HG03521 (cell line): ENCODE results near the gene STARD9.
"Not testable (repeated sequence)": the region's sequence is repeated elsewhere in the genome, so short reads cannot be mapped to it uniquely, and the experiment has no call there.

Experiments used
- ATAC-seq: cut with Tn5 transposase; IDR thresholded peaks from one replicate; pipeline ENCODE4 v1.9.1; 2021; ENCODE audit warnings: mild to moderate bottlenecking, moderate library complexity; ENCODE audit not compliant: unreplicated experiment

Gene STARD9

DNA sequence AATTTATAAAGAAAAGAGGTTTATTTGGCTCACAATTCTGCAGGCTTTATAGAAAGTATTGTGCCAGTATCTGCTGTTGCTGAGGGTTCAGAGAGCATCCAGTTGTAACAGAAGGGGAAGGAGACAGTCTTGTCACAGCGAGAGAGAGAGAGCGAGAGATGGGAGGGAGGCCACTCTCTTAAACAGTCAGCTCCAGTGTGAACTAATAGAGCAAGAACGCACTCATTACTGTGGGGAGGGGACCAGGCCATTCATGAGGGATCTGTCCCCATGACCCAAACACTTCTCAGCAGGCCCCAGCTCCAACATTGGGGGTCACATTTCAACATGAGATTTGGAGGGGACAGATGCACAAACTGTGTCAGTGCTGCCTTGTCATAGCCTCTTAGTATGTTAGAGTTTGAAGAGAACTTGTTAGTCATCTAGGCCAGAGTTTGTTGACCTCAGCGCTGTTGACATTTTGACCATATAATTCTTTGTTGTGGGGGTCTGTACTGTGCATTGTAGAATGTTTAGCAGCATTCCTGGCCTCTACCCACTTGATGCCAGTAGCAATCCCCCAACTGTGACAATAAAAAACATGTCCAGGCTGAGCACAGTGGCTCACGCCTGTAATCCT, 15.3 kb downstream of the STARD9 start:
- ATAC-seq, result no peak

DNA sequence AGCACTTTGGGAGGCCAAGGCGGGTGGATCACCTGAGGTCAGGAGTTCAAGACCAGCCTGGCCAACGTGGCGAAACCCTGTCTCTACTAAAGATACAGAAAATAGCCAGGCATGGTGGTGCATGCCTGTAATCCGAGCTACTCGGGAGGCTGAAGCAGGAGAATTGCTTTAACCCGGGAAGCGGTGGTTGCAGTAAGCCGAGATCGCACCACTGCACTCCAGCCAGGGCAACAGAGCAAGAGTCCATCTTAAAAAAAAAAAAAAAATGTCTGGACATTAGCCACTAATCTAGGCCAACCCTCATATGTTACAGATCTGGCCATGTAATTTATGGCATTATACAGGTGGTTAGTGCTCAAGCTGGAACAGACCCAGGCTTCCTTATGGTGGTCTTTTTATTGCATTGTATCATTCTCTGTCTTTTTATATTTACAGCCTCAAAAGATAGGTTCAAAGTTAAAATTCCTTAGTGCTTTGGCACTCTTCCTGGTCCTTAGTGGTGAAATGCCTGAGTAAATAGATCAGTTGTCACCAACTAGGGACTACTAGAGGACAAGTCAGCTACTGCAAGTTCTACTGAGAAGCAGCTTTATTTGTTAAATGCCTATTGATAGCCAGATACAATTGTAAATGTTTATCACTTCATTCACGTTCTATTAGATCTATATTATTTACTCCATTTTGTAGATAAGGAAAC, 16.0 kb downstream of the STARD9 start:
- ATAC-seq, result no peak

DNA sequence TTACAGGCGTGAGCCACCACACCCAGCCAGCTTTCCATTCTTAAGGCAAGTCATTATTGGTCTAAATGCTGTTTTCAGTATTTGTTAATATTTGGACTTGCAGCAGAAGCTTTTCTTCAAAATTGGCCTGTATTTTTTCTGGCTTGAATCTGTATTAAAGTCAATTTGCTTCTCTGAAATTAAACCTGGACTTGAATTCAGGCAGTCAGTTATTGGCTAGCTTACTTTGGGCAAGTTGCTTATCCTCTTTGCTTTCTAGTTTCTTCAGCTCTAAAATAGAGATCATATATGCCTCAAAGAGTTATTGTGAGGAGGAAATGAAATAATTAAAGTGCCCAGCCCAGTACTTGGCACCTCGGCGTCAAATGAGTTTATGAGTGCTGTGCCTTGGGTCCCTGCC, 17.3 kb downstream of the STARD9 start:
- no peak for ATAC-seq

DNA sequence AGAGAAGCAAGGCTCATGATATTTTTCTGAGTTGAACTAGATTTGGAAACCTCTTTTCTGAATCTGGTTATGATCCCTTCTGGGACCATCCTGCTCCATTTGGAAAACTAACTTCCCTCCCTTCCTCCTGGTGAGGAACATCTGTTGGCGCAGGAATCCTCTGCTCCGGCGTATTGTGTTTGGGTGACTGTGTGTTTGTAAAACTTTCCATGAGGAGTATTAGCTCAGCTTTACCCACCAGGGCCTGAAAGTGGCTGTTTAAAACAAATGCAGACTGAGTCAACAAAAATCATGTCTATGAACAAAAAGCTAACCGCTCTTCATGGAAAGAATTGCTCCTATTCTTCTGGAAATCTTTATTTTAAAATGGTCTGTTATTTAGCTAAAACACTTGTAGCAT, 17.7 kb downstream of the STARD9 start:
- no peak for ATAC-seq

DNA sequence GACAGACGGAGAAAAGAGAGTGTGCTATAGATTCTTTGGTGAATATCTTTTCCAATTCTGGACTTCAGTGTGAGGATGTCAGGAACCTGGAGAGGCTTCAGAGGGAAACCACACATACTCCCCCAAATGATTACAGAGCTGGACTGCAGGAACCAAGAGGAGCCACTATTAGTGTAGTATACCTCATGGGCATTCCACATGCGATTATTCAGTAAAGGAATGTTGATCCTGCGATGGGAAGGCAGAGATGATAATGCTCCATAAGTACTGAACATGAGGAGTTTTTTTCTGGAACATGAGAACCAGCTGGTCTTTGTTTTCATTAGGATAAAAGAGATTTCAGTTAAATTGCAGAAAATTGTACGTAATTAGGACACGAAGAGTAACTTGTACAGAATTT, 18.7 kb downstream of the STARD9 start:
- ATAC-seq, result no peak

GRCh38 chr15:42595626-42596240, 20.3 kb downstream of the STARD9 start:
- no peak for ATAC-seq

DNA sequence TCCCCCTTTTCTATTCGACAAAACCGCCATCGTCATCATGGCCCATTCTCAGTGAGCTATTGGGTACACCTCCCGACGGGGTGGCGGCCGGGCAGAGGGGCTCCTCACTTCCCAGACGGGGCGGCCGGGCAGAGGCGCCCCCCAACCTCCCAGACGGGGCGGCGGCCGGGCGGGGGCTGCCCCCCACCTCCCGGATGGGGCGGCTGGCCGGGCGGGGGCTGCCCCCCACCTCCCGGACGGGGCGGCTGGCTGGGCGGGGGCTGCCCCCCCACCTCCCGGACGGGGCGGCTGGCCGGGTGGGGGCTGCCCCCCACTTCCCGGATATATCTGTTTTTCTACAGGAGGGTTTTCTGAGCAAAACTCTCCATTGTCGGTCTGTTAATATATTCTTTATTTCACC, 25.9 kb downstream of the STARD9 start:
- not testable (repeated sequence) for ATAC-seq

DNA sequence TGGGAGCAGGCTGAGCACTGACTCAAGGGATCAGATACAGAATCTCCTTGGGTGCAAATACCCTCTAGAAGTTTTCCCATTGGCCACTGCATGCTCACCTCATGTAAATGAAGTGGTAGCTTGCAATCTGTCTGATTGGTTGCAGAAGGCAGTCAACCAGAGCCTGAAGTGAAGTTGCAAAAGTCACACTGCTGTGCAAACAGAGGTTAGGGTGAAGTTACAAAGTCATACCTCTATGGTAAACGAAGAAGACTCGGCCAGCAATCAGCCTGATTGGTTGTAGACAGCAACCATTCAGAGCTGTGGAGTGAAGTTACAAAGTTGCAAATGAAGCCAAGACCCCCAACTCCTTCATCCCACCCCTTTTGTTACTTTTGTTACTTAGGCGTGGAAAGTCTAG, 27.1 kb downstream of the STARD9 start:
- ATAC-seq, result no peak

DNA sequence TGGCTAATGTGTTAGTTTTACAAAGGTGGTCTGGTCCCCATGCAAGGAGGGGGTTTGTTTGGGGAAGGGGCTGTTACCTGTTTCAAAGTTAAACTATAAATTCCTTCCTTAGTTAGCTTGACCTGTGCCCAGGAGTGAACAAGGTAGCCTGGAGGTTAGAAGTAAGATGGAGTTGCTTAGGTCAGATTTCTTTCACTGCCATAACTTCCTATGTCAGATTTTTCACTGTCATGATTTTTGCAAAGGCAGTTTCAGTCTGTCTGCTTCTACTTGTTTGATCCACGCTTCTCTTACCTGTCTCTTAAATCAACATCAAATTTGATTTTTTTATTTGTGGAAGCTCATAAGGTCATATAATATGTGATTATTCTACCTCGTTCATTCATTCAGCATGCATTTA, 28.6 kb downstream of the STARD9 start:
- ATAC-seq, result no peak

GRCh38 chr15:42604894-42605744, 29.7 kb downstream of the STARD9 start:
- no peak for ATAC-seq

DNA sequence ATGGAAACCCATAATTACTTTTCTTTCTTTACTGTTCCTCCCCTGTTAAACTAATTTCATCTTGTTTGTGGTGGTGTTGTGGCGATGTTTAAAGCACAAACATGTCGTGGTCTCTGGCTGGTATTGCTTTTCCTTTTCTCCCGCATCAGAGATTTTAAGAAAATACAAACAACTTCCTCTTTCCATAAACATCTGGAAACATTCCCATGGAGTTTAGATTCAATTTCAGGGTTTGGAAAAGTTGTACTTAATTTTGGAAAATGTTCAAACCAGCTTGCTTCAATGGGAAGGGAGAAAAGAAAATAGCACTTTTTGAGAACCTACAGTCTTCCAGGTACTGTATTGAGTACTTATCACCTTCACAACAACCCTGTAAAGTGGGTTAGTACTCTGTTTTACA, 30.4 kb downstream of the STARD9 start:
- ATAC-seq, result no peak

GRCh38 chr15:42608110-42608531, 32.7 kb downstream of the STARD9 start:
- no peak for ATAC-seq

GRCh38 chr15:42608752-42609488, 33.5 kb downstream of the STARD9 start:
- no peak for ATAC-seq

GRCh38 chr15:42611532-42611931, 36.1 kb downstream of the STARD9 start:
- ATAC-seq, result no peak

DNA sequence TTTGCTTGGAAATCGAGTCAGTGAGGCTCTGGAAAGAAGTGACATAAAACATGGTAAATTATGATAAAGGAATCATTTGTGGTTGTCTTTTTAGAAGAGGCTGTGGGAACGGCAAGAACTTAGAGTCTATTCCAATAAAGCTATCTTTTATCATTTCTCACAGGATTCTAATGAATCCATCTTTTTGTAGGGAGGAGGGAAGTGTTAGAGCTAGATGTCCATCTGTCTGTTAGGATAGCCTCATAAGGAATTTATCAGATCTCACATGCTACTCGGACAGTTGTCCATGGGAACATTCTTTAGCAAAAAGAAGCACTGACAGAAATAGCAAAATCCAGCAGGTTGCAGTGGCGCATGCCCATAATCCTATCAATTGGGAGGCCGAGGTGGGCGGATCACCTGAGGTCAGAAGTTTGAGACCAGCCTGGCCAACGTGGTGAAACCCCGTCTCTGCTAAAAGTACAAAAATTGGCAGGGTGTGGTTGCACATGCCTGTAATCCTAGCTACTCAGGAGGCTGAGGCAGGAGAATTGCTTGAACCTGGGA, 37.0 kb downstream of the STARD9 start:
- ATAC-seq, result no peak

- no peak for ATAC-seq
These were observed 40.7 kb downstream of the STARD9 start for GRCh38 chr15:42616107-42616506.

DNA sequence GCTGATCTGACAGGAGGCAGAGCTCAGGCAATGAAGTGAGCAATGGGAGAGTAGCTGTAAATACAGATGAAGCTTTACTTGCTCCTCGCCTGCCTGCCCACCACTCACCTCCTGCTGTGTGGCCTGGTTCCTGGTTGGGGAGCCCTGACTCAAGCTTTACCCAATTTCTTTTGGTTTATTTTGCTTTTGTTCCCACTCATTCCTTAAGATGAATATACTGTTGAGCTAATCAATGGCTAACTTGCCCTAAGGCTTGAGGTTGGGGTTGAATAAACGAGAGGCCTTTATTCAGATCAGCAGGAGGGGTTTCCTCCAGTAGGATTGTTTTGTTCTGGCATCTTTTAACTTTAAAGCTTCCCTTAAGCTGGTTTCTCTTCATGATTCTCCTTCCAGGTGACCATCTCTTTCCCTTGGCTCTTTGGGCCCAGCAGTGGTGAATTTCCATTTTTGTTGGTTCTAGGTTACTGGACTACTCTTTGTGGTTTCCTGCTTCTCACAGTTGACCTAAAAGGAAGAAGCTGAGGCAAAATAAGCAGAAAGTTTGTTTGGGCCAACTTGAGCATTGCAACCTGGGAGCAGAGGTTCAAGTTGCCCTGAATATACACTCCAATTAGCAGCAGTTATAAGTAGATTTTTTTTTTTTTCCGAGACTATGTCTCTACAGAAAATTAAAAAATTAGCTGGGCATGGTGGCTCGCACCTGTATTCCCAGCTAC, 44.4 kb downstream of the STARD9 start:
- ATAC-seq, result no peak

GRCh38 chr15:42621386-42621785, 46.0 kb downstream of the STARD9 start:
- ATAC-seq, result no peak

DNA sequence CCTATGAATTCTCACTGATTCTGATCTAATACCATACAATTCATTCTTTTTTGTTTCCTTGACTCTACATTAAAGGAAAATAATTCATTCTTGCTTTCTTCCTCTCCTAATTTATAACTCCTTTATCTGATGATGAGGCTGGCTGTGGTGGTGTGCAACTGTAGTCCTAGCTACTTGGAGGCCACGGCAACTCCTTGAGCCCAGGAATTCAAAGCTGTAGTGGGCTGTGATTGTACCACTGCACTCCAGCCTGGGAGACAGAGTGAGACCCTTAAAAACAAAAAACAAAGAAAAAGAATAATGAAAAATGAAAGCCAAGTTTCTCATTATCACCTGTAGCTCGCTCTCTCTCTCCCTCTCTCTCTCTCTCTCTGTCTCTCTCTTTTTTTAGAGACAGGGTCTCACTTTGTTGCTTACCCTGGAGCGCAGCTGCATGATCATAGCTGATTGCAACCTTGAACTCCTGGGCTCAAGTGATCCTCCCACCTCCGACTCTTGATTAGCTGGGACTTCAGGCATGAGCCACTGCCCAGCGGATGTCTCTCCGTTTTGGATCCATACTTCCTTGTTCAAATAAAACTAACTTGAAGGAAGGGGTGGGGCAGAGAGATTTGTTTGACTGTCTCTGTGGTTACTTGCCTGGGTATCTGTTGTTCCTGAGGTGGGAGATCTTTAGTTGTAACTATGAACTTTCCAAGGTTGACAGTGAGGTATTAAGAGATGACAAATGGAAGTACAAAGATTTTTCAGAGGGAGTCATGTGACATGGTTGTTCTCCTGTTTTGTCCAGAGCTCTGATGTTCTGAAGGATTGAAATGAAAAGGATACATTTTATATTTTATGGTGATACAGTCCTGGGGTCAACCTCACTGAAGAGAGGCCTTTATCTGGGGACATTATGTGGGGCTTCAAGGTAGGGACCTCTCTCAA, 46.9 kb downstream of the STARD9 start:
- no peak for ATAC-seq
